Hindlimb muscle (tissue), 1 donor: ENCODE results near the gene PLD3. TPM values are rescaled to one million over a fixed set of nuclear protein-coding genes. Genes with fewer than 3 reads are reported as not detected.
"Not testable (repeated sequence)": the region's sequence is repeated elsewhere in the genome, so short reads cannot be mapped to it uniquely, and the experiment has no call there.

Source experiments
- DNase-seq: peaks from one replicate; pipeline ENCODE4 v3.0.0-alpha.2; 2013
- polyA plus RNA-seq: library from polyadenylated mRNA; unstranded; fragments of 120-200 nt; gene quantifications from one replicate; pipeline ENCODE4 v1.2.1, GENCODE V29; 2013; ENCODE audit not compliant: insufficient read length

The PLD3 gene
- polyA plus RNA-seq, 1 donor, result 242 TPM

DNA sequence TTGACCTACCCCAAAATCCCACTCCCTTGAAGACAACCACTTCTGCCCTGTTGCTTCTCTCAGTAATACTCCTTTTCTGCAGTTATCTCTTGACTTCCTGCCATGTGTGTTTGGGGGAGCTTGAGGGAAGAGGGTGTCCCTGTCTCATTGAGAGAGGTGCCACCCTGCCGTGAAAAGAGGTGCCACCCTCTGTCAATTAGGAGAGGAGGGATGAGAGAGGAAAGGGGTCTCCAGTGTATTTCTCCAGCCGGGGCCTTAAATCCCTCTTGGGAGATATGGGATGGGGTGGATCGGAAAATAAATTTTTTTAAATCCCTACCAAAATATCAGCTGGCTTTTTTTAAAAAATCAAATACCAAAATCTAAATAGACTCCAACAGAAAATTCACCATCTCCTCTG is 16.5 kb downstream of the PLD3 start:
- DNase-seq, result no peak

DNA sequence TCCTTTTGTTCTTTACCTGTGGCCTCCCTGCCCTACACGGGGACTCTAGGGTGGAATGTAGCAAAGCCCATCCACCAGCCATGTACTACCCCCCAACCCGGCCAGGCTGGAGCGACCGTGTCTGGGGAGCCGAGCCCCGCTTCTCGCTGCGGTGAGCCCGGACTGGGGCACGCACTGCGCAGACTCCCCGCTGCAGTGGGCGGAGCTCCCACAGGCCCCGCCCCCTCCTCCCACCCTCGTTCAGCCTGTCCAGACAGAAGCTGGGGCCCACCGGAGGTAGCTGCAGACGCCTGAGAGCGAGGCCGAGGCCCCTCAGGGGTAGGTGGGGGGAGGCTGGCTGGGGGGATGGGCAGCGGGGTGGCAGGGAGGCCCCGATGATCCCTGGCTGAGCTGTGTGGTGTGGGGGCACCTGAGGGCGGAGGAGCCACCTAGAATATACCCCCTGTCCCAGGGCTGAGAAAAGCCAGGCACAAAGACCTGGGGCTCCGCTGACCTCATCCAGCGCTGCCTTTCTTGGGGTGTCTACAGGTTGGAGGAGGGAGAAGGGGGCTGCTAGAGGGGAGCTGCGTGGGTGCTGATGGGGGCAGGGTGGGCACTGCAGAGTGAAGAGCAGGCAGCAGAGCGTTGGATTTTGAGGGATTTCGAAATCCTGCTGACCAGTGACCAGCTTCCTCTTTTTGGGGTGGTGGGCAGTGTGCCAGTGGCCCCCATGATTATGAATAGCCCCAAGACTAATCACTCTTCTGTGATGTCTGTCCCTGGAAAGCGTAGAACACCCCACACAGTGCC is 17.3 kb downstream of the PLD3 start:
- DNase-seq, result peak; percentile 77

DNA sequence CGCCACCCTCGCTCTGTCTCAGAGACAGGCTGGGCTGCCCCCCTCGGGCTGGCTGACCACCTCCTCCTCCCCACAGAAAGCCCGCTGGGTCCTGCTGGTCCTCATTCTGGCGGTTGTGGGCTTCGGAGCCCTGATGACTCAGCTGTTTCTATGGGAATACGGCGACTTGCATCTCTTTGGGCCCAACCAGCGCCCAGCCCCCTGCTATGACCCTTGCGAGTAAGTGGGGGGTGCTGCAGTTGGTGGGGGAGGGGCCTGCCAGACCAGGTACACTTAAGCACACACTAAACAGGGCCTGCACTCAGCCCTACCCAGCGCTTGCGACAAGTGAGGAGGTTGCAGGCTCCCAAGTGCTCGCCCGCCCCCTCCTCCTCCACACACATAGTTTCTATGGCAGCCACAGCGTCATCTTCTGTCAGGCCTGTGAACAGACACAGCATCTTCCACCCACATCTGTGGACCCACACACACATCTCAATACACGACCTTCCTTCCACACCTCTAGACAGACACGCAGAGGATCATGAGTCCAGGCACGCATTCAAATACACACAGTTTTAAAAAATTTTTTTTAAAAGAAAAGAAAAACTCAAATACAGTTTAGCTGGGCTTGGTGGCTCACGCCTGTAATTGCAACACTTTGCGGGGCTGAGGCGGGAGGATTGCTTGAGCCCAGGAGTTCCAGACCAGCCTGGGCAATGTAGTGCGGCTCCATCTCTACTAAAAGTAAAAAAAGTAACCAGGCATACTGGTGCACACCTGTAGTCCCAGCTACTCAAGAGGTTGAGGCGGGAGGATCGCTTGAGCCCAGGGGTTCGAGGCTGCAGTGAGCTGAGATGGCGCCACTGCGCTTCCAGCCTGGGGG is 18.4 kb downstream of the PLD3 start:
- no peak for DNase-seq

DNA sequence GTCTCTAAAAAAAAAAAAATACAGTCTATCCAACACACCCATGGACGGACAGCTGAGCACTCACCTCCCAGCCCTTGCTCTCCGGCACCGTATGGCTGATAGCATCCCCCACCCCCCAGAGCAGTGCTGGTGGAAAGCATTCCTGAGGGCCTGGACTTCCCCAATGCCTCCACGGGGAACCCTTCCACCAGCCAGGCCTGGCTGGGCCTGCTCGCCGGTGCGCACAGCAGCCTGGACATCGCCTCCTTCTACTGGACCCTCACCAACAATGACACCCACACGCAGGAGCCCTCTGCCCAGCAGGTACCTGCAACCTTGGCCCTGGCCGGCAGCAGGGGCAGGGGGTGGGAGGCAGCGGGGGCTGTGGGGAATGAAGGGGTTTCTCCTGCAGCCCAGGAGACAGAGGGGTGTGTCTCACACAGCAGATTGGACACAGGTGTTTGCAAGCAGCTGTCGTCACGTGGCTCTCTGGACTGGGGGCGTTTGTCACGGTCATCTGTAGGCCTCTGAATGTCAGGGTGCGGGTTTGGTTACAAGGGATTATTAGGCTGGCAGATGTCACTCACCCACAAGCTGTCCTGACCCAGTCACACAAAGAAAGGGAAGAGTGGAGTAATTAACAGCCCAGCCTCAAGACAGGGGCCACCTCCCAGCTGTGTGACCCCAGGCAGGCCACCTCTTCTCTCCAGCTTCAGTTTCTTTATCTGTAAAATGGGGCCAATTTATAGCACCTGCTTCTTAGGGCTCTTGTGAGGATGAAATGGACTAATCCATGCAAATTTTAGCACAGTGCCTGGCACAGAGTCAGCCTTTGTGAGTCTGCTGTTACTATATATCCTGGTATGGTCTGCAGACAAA is 19.3 kb downstream of the PLD3 start:
- DNase-seq, result no peak

DNA sequence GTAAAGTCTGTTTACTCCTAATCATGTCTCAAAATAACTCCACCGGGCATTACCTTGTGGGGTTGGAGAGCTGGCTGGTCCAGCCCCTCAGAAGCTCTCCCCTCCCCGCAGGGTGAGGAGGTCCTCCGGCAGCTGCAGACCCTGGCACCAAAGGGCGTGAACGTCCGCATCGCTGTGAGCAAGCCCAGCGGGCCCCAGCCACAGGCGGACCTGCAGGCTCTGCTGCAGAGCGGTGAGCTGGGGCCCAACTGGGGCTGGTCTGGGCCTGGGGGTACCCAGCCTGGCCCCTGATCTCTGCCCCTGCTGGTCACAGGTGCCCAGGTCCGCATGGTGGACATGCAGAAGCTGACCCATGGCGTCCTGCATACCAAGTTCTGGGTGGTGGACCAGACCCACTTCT is 21.3 kb downstream of the PLD3 start:
- DNase-seq, result no peak

DNA sequence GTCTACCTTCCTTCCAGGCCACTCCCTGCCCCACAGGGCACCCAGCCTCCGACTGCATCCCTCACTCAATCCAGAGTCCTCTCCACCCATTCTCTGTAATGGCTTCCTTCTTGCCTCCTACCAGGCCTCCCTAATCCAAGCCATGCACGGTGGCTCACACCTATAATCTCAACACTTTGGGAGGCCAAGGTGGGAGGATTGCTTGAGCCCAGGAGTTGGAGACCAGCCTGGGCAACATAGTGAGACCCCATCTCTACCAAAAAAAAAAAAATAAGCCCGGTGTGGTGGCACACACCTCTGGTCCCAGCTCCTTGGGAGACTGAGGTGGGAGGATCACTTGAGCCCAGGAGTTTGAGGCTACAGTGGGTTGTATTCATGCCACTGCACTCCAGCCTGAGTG is 21.8 kb downstream of the PLD3 start:
- DNase-seq, result not testable (repeated sequence)

DNA sequence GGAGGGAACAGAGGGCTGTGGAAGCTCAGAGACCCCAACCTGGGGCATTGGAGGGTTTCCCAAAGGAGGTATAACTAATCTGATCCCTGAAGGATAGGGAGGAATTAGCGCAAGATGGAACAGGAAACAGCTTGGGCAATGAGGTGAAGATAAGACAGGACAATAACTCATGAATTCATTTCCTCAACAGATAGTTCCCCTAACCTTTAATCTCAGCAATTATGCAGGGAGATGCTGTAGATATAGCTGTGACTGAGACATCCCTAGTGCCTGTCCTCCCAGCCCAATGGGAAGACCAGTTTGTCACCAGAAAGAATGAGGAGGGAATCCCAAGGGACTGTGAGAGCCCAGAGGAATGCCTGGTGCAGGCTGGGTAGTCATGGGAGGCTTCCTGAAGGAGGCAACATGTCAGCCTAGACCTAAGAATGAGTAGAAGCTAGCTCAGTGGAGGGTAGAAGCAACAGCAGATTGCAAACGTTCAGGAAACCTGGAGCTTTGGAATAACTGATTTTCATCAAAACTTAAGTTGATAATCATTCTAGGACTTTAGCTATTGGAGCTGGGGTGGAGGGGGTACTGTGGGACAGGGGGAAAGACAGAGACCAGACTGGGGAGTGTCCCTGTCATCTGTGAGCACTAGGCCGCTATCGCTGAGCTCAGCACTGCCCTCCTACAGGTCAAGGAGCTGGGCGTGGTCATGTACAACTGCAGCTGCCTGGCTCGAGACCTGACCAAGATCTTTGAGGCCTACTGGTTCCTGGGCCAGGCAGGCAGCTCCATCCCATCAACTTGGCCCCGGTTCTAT is 22.7 kb downstream of the PLD3 start:
- no peak for DNase-seq

DNA sequence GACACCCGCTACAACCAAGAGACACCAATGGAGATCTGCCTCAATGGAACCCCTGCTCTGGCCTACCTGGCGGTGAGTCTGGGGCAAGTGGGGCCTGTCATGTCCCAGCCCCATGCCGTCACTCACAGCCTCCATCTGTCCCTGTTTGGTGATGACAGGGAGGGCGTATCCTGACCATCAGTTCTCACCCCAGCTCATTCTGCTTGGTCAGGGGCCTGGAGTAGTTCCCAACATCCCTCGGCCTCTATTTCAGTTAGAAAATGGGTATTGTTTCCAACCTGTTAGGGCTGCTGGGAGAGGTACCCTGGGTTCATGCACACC is 23.3 kb downstream of the PLD3 start:
- no peak for DNase-seq

DNA sequence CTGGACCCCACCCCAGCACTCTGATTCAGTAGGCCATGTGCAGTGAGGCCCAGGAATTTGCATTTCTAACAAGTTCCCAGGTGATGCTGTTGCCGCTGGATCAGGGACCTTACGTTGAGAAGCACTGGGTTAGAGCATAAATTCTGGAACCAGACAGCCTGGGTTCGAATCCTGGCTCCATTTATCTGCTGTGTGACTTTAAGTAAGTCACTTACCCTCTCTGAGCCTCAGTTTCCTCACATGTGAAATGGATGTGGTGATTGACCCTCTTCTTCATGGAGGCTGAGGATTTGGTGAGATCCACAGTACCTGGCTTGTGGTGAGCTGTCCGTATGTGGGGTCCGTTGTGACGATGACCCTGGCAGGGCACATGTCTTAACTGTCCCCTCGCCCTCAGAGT is 25.6 kb downstream of the PLD3 start:
- no peak for DNase-seq

DNA sequence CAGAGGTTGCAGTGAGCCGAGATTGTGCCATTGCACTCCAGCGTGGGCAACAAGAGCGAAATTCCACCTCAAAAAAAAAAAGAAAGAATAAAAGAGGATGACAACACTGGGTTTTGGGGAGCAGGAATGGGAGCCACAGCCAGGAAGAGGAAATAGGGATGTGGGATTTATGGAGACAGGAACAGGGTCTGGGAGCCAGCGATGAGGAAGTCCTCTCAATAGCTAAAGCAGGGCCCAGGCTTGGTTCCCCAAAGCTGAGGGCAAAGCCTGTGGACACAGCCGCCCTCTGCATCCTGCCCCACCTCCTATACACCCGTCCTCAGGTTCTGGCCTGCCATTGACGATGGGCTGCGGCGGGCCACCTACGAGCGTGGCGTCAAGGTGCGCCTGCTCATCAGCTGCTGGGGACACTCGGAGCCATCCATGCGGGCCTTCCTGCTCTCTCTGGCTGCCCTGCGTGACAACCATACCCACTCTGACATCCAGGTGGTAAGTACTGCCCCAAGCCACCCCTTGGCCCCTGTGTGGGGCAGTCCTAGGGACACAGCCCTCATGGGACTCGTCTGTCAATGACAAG is 27.9 kb downstream of the PLD3 start:
- DNase-seq, result no peak

DNA sequence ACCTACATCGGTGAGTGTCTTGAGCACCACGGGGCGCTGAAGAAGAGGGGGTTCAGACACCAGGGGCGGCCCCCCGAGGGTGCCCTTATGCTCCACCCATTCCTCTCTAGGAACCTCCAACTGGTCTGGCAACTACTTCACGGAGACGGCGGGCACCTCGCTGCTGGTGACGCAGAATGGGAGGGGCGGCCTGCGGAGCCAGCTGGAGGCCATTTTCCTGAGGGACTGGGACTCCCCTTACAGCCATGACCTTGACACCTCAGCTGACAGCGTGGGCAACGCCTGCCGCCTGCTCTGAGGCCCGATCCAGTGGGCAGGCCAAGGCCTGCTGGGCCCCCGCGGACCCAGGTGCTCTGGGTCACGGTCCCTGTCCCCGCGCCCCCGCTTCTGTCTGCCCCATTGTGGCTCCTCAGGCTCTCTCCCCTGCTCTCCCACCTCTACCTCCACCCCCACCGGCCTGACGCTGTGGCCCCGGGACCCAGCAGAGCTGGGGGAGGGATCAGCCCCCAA is 29.4 kb downstream of the PLD3 start:
- no peak for DNase-seq

DNA sequence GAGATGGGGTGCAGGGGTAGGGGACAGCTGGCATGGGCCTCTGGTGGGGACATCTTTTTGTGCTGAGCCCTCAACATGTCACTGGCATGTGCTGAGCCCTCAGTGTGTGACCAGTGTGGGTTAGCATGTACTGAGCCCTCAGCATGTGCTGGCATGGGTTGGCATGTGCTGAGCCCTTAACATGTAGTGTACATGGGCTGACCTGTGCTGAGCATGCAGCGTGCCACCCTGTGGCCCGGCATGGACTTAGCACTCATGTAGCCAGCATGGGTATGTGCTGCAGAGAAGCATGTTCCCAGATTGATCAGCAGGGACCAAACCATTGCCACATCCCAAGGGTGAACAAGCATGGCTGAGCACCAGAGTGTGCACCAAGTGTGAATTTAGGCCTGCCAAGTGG is 30.0 kb downstream of the PLD3 start:
- DNase-seq, result no peak

DNA sequence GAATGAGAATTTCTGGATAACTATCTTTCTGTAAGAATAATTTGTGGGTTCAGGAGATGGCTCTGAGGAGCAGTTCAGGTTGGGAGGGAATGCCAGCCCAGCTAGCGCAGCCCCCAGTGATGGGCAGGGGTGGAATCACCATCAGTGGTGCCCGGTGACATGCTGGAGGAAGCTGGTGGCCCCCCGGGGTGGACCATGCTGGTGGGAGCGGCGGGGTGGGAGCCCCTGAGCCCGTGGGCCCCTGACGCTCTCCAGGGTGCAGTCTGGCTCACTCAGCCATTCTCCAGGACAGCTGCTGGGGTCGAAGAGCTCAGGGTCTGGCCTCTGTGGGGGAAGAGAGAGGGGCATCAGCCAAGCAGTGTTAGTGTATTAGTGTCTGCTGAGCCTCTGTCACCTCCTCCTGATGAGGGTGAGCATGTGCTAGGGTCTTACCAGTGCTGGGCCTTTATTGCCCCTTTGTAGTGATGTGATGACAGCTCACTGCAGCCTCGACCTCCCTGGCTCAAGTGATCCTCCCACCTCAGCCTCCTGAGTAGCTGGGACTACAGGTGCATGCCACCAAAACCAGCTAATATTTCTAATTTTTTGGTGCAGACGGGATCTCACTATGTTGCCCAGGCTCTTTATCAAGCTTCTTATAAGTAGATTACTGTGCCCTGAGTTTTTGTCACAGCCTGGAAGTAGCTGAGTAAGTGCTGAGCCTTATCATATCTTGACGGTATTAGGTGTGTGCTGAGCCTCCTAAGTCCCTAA is 31.1 kb downstream of the PLD3 start:
- no peak for DNase-seq

DNA sequence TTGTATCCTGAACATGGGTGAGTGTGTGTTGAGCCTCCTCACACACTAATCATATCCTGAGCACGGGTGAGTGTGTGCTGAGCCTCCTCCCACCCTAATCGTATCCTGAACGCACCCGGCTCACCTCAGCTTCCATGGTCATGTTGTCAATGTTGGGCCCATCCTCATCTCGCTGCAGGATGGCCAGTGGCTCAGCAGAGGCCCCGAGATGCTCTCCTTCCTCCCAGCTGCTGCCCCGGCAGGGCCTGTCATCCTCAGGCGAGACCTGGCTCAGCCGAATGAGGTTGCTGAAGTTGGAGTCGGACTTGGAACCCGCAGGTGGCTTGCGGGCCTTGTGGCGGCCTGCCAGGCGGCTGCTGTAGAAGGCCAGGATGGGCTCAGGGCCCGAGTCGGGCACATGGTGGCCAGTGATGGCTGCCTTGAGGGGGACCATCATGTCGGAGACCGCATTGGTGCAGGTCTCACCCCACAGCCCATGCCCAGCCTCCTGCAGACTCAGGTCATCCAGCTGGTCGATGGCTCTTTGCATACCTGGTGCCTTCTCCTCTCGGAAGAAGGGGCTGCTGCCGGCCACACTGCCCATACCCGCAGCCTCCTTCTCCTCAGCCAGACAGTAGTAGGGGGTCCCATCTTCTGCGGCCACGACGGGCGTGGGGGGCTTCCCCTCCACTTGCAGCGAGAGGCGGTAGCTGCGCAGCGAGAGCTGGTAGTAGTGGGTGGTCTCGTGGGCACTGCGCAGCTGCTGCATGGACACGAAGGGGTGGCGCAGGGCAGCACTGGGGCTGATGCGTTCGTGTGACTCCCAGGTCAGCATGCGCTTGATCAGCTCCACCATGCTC is 31.9 kb downstream of the PLD3 start:
- DNase-seq, result no peak

DNA sequence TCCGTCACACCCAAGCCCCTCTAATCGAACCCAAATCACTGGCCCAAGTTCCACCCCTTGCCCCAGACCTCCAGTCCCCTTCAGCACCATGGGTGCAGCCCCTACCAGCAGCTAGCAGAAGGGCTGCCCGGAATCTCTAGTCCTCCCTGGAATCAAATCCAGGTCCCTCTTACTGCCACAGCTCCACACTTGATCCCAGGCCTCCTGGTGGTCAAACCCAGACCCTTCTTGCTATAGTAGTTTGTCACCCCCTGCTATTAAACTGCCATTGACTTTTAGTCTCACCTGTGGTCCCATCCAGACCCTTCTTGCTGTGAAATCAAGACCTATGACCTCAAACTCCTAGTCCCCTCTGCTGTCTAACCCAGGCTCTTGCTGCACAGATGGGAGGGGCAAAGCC is 32.8 kb downstream of the PLD3 start:
- no peak for DNase-seq

DNA sequence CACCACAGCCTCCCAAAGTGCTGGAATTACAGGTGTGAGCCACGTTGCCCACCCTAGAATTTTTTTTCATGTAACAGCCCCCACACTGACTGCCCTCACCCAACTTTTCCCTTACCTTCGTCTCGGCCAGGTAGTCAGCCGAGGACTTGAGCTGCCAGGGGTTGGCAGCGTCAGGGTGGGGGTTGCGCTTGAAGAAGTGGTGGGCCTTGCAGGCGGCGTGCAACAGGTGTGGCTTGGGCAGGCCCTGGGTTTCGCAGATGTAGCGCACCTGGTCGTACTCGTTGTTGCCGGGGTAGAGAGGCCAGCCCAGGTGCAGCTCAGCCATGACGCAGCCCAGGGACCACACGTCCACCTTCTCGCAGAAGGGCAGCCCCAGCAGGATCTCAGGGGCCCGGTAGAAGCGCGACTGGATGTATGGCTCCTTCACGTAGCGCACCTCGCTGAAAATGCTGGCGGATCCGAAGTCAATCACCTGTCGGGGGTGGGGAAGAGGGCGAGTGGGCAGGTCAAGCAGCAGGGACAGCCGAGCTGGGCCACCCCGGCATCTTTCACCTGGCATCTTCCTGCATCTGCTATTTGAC is 35.3 kb downstream of the PLD3 start:
- DNase-seq, result no peak

DNA sequence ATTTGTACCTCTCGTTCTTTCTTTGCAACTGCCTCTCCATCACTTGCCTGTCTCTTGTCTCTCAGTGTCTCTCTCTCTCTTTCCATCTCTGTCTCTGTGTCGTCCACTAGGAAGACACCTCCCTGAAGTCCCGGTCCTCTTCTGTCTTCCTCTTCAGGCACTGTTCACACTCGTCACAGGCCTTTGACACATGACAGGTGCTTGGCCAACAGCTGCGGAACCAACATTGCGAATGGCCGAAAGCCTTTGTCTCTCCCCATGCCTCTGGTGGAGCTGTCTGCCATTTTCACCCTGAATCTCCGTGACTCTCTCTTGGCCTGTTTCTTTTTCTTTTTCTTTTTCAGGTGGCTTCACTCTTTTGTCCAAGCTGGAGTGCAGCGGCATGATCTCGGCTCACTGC is 38.7 kb downstream of the PLD3 start:
- no peak for DNase-seq

DNA sequence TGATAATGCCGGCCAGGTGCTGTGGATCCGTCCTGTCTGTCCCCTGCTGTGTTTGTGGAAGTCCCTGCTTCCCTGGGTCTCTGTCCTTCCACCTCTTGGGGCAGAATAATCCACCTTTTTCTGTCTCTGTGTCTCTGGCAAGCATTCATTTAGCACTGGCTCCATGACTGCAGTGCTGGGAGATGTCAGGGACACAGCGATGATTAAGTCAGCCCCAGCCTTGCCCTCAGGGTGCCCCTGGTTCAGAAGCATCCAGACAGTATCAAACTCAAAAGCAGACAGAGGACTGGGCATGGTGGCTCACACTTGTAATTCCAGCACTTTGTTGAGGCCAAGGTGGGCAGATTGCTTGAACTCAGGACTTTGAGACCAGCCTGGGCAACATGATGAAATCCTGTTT is 40.0 kb downstream of the PLD3 start:
- no peak for DNase-seq

DNA sequence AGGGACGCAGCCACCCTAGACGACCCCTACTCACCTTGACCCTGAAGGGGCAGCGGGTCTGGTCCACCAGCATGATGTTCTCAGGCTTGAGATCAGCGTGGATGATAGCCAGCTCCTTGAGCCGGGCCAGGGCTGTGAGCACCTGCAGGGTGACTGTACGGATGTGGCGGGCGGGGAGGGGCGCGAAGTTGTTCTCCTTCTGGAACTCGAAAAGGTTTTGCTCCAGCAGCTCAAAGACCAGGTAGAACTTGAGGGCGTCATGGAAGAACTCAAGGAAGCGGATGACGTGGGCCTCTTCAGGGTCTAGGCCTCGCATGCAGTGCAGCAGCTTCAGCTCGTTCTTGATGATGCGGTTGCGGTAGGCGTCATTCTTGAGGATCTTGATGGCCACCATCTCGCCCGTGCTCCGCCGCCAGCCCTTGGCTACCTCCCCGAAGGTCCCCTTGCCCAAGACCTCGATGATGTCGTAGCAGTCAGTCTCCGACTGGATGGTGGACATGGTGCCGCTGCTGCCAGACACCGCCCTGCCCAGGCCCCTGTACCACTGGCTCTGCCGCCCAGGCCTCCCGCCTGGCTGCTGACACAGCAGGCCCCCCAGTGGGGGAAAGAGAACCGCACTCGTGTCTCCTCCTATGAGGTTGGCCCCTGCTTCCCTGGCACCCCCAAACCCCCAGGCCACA is 41.0 kb downstream of the PLD3 start:
- no peak for DNase-seq
